K562 (cell line): ENCODE data around the gene RAD54L. TPM values are rescaled to one million over a fixed set of nuclear protein-coding genes. Genes with fewer than 3 reads are reported as not detected.
A peak's percentile ranks its signal among the peaks of the same experiment; 100 is the strongest.

ENCODE experiments used
- ARHGAP35 ChIP-seq: fragments of 450-650 bp; IDR thresholded peaks from 2 replicates; pipeline ENCODE4 v1.6.1; 2018; ENCODE audit not compliant: partially characterized antibody
- BCOR ChIP-seq: fragments of 450-650 bp; IDR thresholded peaks from 2 replicates; pipeline ENCODE4 v1.6.1; 2016
- CREBBP ChIP-seq: IDR thresholded peaks from one replicate; pipeline ENCODE4 v1.6.1; 2012; ENCODE audit warnings: low read depth, mild to moderate bottlenecking, control low read depth, inconsistent platforms, low read length
- E2F5 ChIP-seq: sonication (generic); formaldehyde crosslinking; IDR thresholded peaks from 2 replicates; pipeline ENCODE4 v1.8.0; 2022; ENCODE audit warnings: mild to moderate bottlenecking, missing genetic modification reagents
- GTF2B ChIP-seq: IDR thresholded peaks from 2 replicates; pipeline ENCODE4 v1.6.1; 2011; ENCODE audit not compliant: insufficient read length; ENCODE audit errors: extremely low read depth
- HEY1 ChIP-seq: fragments of 250-450 bp; sonication (Bioruptor Pico); IDR thresholded peaks from 2 replicates; pipeline ENCODE4 v1.5.0; 2020; ENCODE audit warnings: mild to moderate bottlenecking, moderate library complexity, borderline replicate concordance
- MYNN ChIP-seq, 2 experiments: sonication (generic); formaldehyde crosslinking in 1 of 2; IDR thresholded peaks; 2 replicates each; pipeline versions ENCODE4 v1.5.0 to v1.6.1; 2016 to 2020; ENCODE audit warnings: antibody characterized with exemption in 1 of 2, missing genetic modification reagents in 1 of 2
- NR2C2 ChIP-seq, 2 experiments: fragments of 200-800 bp in 1 of 2; sonication (Bioruptor generic) in 1 of 2; sonication (generic) in 1 of 2; formaldehyde crosslinking in 1 of 2; IDR thresholded peaks; 2 replicates each; pipeline versions ENCODE4 v1.6.1 to v1.8.0; 2016 to 2022; ENCODE audit warnings: mild to moderate bottlenecking in 1 of 2, missing compliant biosample characterization in 1 of 2, missing genetic modification characterization in 1 of 2, missing genetic modification reagents in 1 of 2
- NR2F6 ChIP-seq: fragments of 450-650 bp; formaldehyde crosslinking; IDR thresholded peaks from 2 replicates; pipeline ENCODE4 v1.4.0; 2020; ENCODE audit warnings: mild to moderate bottlenecking
- RBM39 ChIP-seq: fragments of 200-400 bp; formaldehyde crosslinking; optimal IDR thresholded peaks from 2 replicates; pipeline ENCODE3; 2018; ENCODE audit warnings: low read depth, low read length
- TAL1 ChIP-seq: fragments of 450-650 bp; IDR thresholded peaks from 2 replicates; pipeline ENCODE4 v1.6.1; 2016; ENCODE audit warnings: mild to moderate bottlenecking
- ZNF282 ChIP-seq: sonication (generic); formaldehyde crosslinking; IDR thresholded peaks from 2 replicates; pipeline ENCODE4 v1.8.1; 2023; ENCODE audit warnings: missing genetic modification reagents
- ZNF311 ChIP-seq: fragments of 250-450 bp; sonication (Bioruptor Pico); IDR thresholded peaks from 2 replicates; pipeline ENCODE4 v1.4.0; 2020; ENCODE audit warnings: mild to moderate bottlenecking, moderate library complexity
- ZNF717 ChIP-seq: fragments of 250-450 bp; sonication (Bioruptor Pico); IDR thresholded peaks from 2 replicates; pipeline ENCODE4 v1.5.0; 2021
- polyA plus RNA-seq, 8 experiments: library from polyadenylated mRNA; depleted of rRNA in 4 of 8; stranded (reverse) in 5 of 8; unstranded in 3 of 8; fragments of >200 nt; fragmentation: Nextera tagmentation in 2 of 8; fragmentation: Illumina TruSeq in 1 of 8; extraction: Ambion mirVana in 2 of 8; extraction: Trizol in 1 of 8; gene quantifications; 2 replicates each; pipeline versions ENCODE4 v1.2.1 to v1.2.3, GENCODE V29; 2011 to 2014; ENCODE audit warnings: inconsistent platforms in 1 of 8, missing spikeins in 1 of 8
- total RNA-seq, 7 experiments: library from RNA; depleted of rRNA in 6 of 7; stranded (reverse); fragments of >200 nt in 6 of 7; fragmentation: Illumina TruSeq in 2 of 7; extraction: Trizol in 2 of 7; gene quantifications; 2 replicates each; pipeline versions ENCODE4 v1.2.1 to v1.2.3, GENCODE V29; 2011 to 2021; ENCODE audit warnings: low replicate concordance in 1 of 7
- TF ChIP-seq, protein P1 (sequence below): sonication (generic); formaldehyde crosslinking; IDR thresholded peaks from 2 replicates; pipeline ENCODE4 v1.8.0; 2023; ENCODE audit warnings: mild to moderate bottlenecking, missing genetic modification reagents
- TF ChIP-seq, protein P2 (sequence below): IDR thresholded peaks from 2 replicates; pipeline ENCODE4 v1.6.1; 2012; ENCODE audit warnings: low read depth, low read length, improper control_type of control experiment, borderline replicate concordance
- TF ChIP-seq, protein P3 (sequence below): fragments of 450-650 bp; IDR thresholded peaks from 2 replicates; pipeline ENCODE4 v1.6.1; 2014; ENCODE audit warnings: low read depth, mild to moderate bottlenecking, moderate library complexity, borderline replicate concordance

Gene RAD54L
- total and polyA plus RNA-seq, 9 of the 15 experiments (the other 6 are each of a cell fraction or from before 2014, with no cell fraction given): 17.9 to 92.3 (median 37.5) TPM

- TF ChIP-seq, protein P1, sequence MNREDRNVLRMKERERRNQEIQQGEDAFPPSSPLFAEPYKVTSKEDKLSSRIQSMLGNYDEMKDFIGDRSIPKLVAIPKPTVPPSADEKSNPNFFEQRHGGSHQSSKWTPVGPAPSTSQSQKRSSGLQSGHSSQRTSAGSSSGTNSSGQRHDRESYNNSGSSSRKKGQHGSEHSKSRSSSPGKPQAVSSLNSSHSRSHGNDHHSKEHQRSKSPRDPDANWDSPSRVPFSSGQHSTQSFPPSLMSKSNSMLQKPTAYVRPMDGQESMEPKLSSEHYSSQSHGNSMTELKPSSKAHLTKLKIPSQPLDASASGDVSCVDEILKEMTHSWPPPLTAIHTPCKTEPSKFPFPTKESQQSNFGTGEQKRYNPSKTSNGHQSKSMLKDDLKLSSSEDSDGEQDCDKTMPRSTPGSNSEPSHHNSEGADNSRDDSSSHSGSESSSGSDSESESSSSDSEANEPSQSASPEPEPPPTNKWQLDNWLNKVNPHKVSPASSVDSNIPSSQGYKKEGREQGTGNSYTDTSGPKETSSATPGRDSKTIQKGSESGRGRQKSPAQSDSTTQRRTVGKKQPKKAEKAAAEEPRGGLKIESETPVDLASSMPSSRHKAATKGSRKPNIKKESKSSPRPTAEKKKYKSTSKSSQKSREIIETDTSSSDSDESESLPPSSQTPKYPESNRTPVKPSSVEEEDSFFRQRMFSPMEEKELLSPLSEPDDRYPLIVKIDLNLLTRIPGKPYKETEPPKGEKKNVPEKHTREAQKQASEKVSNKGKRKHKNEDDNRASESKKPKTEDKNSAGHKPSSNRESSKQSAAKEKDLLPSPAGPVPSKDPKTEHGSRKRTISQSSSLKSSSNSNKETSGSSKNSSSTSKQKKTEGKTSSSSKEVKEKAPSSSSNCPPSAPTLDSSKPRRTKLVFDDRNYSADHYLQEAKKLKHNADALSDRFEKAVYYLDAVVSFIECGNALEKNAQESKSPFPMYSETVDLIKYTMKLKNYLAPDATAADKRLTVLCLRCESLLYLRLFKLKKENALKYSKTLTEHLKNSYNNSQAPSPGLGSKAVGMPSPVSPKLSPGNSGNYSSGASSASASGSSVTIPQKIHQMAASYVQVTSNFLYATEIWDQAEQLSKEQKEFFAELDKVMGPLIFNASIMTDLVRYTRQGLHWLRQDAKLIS (CRISPR knock-in tag): peak; percentile 15; the same call in 1 of the 2 replicates
- no peak for TF ChIP-seq CREBBP
- TF ChIP-seq RBM39: no peak
- no peak for TF ChIP-seq TAL1
- TF ChIP-seq E2F5 (CRISPR knock-in tag): peak; percentile 79
- TF ChIP-seq NR2C2 (CRISPR knock-in tag; IDR thresholded peaks at IDR 0.05): no peak
- TF ChIP-seq NR2C2 (tag; IDR thresholded peaks at IDR 0.05): no peak
- TF ChIP-seq, protein P2, sequence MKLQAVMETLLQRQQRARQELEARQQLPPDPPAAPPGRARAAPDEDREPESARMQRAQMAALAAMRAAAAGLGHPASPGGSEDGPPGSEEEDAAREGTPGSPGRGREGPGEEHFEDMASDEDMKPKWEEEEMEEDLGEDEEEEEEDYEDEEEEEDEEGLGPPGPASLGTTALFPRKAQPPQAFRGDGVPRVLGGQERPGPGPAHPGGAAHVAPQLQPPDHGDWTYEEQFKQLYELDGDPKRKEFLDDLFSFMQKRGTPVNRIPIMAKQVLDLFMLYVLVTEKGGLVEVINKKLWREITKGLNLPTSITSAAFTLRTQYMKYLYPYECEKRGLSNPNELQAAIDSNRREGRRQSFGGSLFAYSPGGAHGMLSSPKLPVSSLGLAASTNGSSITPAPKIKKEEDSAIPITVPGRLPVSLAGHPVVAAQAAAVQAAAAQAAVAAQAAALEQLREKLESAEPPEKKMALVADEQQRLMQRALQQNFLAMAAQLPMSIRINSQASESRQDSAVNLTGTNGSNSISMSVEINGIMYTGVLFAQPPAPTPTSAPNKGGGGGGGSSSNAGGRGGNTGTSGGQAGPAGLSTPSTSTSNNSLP: no peak
- TF ChIP-seq BCOR: no peak
- TF ChIP-seq ZNF717 (CRISPR knock-in tag): no peak
- TF ChIP-seq MYNN (IDR thresholded peaks at IDR 0.05): 0 out of 2 replicates have a peak, but pooled peaks have one; percentile 14
- TF ChIP-seq MYNN (CRISPR knock-in tag; IDR thresholded peaks at IDR 0.05): no peak
- TF ChIP-seq, protein P3, sequence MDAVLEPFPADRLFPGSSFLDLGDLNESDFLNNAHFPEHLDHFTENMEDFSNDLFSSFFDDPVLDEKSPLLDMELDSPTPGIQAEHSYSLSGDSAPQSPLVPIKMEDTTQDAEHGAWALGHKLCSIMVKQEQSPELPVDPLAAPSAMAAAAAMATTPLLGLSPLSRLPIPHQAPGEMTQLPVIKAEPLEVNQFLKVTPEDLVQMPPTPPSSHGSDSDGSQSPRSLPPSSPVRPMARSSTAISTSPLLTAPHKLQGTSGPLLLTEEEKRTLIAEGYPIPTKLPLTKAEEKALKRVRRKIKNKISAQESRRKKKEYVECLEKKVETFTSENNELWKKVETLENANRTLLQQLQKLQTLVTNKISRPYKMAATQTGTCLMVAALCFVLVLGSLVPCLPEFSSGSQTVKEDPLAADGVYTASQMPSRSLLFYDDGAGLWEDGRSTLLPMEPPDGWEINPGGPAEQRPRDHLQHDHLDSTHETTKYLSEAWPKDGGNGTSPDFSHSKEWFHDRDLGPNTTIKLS: peak; percentile 78; the same call in 1 of the 2 replicates
- no peak for TF ChIP-seq ZNF311
- TF ChIP-seq ZNF282 (CRISPR knock-in tag): no peak
- no peak for TF ChIP-seq NR2F6 (CRISPR knock-in tag)
- TF ChIP-seq ARHGAP35: no peak
- no peak for TF ChIP-seq GTF2B
- no peak for TF ChIP-seq HEY1 (CRISPR knock-in tag)
These were observed 56.3 kb downstream of the RAD54L start (continued) for GRCh38 chr1:46303872-46304326.
